ENCODE results near the gene NPAS2.

DNA sequence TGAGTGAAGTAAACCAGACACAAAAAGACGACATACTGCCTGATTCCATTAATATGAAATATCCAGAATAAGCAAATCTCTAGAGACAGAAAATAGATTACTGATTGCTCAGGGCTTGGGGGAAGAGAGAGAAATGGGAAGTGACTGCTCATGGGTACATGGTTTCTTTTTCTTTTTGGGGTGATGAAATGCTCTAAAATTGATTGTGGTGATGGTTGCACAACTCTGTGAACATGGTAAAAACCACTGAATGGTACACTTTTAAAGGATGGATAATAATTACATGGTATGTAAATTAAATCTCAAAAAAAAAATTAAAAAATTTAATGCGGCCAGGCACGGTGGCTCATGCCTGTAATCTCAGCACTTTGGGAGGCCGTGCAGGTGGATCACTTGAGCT lies 221.5 kb downstream of the NPAS2 start:
- TF ChIP-seq POLR2A (IDR thresholded peaks at IDR 0.05) (no peak), POLR2AphosphoS5 (IDR thresholded peaks at IDR 0.05) (no peak)
- TF ChIP-seq, protein P1, sequence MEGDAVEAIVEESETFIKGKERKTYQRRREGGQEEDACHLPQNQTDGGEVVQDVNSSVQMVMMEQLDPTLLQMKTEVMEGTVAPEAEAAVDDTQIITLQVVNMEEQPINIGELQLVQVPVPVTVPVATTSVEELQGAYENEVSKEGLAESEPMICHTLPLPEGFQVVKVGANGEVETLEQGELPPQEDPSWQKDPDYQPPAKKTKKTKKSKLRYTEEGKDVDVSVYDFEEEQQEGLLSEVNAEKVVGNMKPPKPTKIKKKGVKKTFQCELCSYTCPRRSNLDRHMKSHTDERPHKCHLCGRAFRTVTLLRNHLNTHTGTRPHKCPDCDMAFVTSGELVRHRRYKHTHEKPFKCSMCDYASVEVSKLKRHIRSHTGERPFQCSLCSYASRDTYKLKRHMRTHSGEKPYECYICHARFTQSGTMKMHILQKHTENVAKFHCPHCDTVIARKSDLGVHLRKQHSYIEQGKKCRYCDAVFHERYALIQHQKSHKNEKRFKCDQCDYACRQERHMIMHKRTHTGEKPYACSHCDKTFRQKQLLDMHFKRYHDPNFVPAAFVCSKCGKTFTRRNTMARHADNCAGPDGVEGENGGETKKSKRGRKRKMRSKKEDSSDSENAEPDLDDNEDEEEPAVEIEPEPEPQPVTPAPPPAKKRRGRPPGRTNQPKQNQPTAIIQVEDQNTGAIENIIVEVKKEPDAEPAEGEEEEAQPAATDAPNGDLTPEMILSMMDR (IDR thresholded peaks at IDR 0.05) = no peak

All from breast epithelium (tissue), 3 donors.